Measurements from ENCODE around the gene KNDC1. TPM values are rescaled to one million over a fixed set of nuclear protein-coding genes. Genes with fewer than 3 reads are reported as not detected.
A peak's percentile ranks its signal among the peaks of the same experiment; 100 is the strongest.

KNDC1 gene
- total and polyA plus RNA-seq, 2 experiments from 2014 or later, result 1.8 to 16.0 TPM

DNA sequence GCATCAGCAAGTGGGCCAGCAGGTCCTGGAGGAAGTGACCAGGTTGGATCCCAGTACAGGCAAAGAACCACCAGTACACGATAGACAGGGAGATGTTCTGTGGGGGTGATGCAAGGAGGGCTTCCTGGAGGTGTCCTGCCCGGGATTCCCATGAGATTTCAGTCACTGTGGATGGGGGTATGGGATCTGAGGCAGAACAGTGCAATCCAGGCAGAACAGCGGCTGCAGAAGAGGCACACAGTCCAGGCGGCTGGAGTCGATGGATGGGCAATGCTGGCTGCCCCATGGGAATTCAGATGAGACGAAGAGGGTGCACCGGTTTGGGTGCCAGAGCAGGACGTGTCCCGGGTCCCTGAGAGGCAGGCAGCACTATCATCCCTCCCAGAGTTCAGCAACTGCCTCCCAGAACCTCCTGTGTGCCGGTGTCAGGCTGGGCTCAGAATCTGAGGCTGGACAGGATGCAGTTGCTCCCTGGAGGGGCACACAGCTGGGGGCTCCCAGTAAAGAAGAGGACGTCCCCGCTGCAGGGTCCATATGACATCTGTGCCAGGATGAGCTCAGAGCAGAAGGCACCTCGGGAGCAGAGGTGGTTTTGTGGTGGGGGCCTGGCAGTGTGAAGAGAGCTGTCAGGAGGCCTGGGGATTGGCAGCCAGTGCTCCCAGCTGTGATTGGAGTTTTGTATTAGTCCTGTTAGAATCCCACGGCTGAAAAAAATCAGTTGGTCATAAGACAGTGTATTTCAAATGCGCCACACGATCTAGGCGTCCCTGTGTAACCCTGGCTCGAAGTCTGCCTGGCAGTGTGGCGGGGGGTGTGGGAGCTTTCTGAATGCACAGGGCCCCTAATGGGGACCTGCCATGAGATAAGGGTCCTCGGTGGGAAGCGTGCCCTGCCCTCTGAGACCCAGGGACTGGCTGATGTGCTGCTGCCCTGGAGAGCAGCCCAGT lies 3.2 kb downstream of the KNDC1 start:
- no peaks in the 10 kb centered on the region; the same call in 1 of the 2 replicates for H3K36me3 ChIP-seq (ENCODE audit: insufficient read depth)
- Mint-ChIP-seq H3K27ac (peak overlapping the region; percentile 84; the same call in 1 of the 2 replicates), H3K9me3 (no peaks in the 10 kb centered on the region), H3K4me1 (peaks cover 15% of the 10 kb centered on the region), H3K27me3 (ENCODE audit: insufficient read depth, low read depth, poor library complexity) (peaks cover 20% of the 10 kb centered on the region), H3K4me3 (no peak overlapping the region; the same call in 2 of the 3 replicates), H3K36me3 (ENCODE audit: low read depth) (peaks cover 8% of the 10 kb centered on the region; the same call in 1 of the 3 replicates)
- H3K27me3 ChIP-seq (ENCODE audit: insufficient read depth), result no peaks in the 10 kb centered on the region
- H3K4me3 ChIP-seq, result no peak overlapping the region
- H3K9me2 ChIP-seq (ENCODE audit: insufficient read depth), result no peaks in the 10 kb centered on the region
- H3K4me2 ChIP-seq, result no peak overlapping the region
- H2AFZ ChIP-seq, result no peak overlapping the region
- ATAC-seq (no peak), DNase-seq (ENCODE audit: low spot score) (no peak)
- no peaks in the 10 kb centered on the region for H4K20me1 ChIP-seq (replicated peaks; ENCODE audit: insufficient read depth)
- peaks cover 13% of the 10 kb centered on the region for H3K4me1 ChIP-seq (ENCODE audit: insufficient read depth)
- TF ChIP-seq, protein P1, sequence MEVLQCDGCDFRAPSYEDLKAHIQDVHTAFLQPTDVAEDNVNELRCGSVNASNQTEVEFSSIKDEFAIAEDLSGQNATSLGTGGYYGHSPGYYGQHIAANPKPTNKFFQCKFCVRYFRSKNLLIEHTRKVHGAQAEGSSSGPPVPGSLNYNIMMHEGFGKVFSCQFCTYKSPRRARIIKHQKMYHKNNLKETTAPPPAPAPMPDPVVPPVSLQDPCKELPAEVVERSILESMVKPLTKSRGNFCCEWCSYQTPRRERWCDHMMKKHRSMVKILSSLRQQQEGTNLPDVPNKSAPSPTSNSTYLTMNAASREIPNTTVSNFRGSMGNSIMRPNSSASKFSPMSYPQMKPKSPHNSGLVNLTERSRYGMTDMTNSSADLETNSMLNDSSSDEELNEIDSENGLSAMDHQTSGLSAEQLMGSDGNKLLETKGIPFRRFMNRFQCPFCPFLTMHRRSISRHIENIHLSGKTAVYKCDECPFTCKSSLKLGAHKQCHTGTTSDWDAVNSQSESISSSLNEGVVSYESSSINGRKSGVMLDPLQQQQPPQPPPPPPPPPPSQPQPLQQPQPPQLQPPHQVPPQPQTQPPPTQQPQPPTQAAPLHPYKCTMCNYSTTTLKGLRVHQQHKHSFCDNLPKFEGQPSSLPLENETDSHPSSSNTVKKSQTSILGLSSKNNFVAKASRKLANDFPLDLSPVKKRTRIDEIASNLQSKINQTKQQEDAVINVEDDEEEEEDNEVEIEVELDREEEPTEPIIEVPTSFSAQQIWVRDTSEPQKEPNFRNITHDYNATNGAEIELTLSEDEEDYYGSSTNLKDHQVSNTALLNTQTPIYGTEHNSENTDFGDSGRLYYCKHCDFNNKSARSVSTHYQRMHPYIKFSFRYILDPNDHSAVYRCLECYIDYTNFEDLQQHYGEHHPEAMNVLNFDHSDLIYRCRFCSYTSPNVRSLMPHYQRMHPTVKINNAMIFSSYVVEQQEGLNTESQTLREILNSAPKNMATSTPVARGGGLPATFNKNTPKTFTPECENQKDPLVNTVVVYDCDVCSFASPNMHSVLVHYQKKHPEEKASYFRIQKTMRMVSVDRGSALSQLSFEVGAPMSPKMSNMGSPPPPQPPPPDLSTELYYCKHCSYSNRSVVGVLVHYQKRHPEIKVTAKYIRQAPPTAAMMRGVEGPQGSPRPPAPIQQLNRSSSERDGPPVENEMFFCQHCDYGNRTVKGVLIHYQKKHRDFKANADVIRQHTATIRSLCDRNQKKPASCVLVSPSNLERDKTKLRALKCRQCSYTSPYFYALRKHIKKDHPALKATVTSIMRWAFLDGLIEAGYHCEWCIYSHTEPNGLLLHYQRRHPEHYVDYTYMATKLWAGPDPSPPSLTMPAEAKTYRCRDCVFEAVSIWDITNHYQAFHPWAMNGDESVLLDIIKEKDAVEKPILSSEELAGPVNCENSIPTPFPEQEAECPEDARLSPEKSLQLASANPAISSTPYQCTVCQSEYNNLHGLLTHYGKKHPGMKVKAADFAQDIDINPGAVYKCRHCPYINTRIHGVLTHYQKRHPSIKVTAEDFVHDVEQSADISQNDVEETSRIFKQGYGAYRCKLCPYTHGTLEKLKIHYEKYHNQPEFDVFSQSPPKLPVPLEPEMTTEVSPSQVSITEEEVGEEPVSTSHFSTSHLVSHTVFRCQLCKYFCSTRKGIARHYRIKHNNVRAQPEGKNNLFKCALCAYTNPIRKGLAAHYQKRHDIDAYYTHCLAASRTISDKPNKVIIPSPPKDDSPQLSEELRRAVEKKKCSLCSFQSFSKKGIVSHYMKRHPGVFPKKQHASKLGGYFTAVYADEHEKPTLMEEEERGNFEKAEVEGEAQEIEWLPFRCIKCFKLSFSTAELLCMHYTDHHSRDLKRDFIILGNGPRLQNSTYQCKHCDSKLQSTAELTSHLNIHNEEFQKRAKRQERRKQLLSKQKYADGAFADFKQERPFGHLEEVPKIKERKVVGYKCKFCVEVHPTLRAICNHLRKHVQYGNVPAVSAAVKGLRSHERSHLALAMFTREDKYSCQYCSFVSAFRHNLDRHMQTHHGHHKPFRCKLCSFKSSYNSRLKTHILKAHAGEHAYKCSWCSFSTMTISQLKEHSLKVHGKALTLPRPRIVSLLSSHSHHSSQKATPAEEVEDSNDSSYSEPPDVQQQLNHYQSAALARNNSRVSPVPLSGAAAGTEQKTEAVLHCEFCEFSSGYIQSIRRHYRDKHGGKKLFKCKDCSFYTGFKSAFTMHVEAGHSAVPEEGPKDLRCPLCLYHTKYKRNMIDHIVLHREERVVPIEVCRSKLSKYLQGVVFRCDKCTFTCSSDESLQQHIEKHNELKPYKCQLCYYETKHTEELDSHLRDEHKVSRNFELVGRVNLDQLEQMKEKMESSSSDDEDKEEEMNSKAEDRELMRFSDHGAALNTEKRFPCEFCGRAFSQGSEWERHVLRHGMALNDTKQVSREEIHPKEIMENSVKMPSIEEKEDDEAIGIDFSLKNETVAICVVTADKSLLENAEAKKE (CRISPR knock-in tag; IDR thresholded peaks at IDR 0.05), result no peak
- no peak for TF ChIP-seq JUNB (IDR thresholded peaks at IDR 0.05; ENCODE audit: unreplicated experiment)
- 0 out of 2 replicates have a peak, but pooled peaks cover 7% of the 10 kb centered on the region for H3F3A ChIP-seq (replicated peaks; ENCODE audit: low read depth)
- no peaks in the 10 kb centered on the region for H3K79me2 ChIP-seq (replicated peaks; ENCODE audit: insufficient read depth)
- no peak overlapping the region for H3K27ac ChIP-seq (ENCODE audit: low read depth)

Measured in GM23338 (cell line).